Ecto neural progenitor cell (in vitro differentiated cells): Measurements from ENCODE around the gene CREB1.
"Not testable (repeated sequence)": the region's sequence is repeated elsewhere in the genome, so short reads cannot be mapped to it uniquely, and the experiment has no call there.

Experiments used
- DNase-seq: peaks from one replicate; pipeline ENCODE4 v3.0.0-alpha.2; 2018; ENCODE audit warnings: low spot score

CREB1 gene

GRCh38 chr2:207617011-207617671, 87.4 kb downstream of the CREB1 start:
- DNase-seq, result no peak

GRCh38 chr2:207619764-207620203, 90.0 kb downstream of the CREB1 start:
- no peak for DNase-seq

GRCh38 chr2:207621501-207622039, 91.8 kb downstream of the CREB1 start:
- no peak for DNase-seq

GRCh38 chr2:207624185-207625013, 94.6 kb downstream of the CREB1 start:
- peak; percentile 76 for DNase-seq

- DNase-seq, result peak; percentile 82
These were observed 95.5 kb downstream of the CREB1 start, which contains the start of gene METTL21A for GRCh38 chr2:207625014-207625907. Gene METTL21A, minus strand, starts transcription at chr2:207625394. Its CDS starts 1,019 bp downstream, at chr2:207624375.

GRCh38 chr2:207629553-207629952, 99.8 kb downstream of the CREB1 start:
- no peak for DNase-seq

- no peak for DNase-seq
These were observed 100.7 kb downstream of the CREB1 start for GRCh38 chr2:207630491-207630890.

- no peak for DNase-seq
These were observed 103.1 kb downstream of the CREB1 start for GRCh38 chr2:207632575-207633493.

- DNase-seq, result no peak
These were observed 103.9 kb downstream of the CREB1 start for GRCh38 chr2:207633686-207634085.

GRCh38 chr2:207635468-207636200, 105.9 kb downstream of the CREB1 start:
- DNase-seq, result no peak

- DNase-seq, result not testable (repeated sequence)
These were observed 109.5 kb downstream of the CREB1 start for GRCh38 chr2:207639288-207639687.

- no peak for DNase-seq
These were observed 110.4 kb downstream of the CREB1 start for GRCh38 chr2:207640160-207640559.

GRCh38 chr2:207640661-207641060, 110.9 kb downstream of the CREB1 start:
- no peak for DNase-seq

- DNase-seq, result no peak
These were observed 114.1 kb downstream of the CREB1 start for GRCh38 chr2:207643892-207644291.

GRCh38 chr2:207646582-207646981, 116.8 kb downstream of the CREB1 start:
- not testable (repeated sequence) for DNase-seq
